HepG2 (cell line): ENCODE data around the gene SELENOH. TPM values are rescaled to one million over a fixed set of nuclear protein-coding genes. Genes with fewer than 3 reads are reported as not detected.

Experiments
- ATAC-seq: fragments of 200-7000 bp; cut with Tn5 transposase; 3 replicates; pipeline ENCODE4 v1.9.1; 2020; ENCODE audit warnings: mild to moderate bottlenecking, moderate library complexity
- BruUV-seq: library from RNA; stranded (reverse); fragments of 400-500 nt; replicated peaks from 2 replicates; lab custom pipeline; 2021; lab: Mats Ljungman, UMichigan
- CTCF ChIA-PET: fragments of 300-600 bp; formaldehyde crosslinking; extraction: SDS; loops from one replicate; lab custom pipeline; 2021; ENCODE audit warnings: low total read pairs, inconsistent platforms, low intra/inter-chr PET ratio; lab: Yijun Ruan, JAX
- POLR2A ChIA-PET: fragments of 350-600 bp; sonication (Branson Sonifier 250); formaldehyde crosslinking; loops from one replicate; lab custom pipeline; 2020; ENCODE audit warnings: antibody characterized with exemption, inconsistent platforms; lab: Yijun Ruan, JAX
- DNase-seq: peaks from one replicate; pipeline ENCODE4 v3.0.0-alpha.2; 2015; ENCODE audit warnings: low spot score
- FAIRE-seq: peaks from 3 replicates; lab custom pipeline; 2011; peaks lifted over from hg19 to GRCh38; lab: Jason Lieb, UNC
- H2AFZ ChIP-seq: one replicate; pipeline ENCODE4 v1.6.1; 2011; ENCODE audit warnings: low read length, inconsistent platforms
- H3K27ac ChIP-seq: fragments of 300-600 bp; 3 replicates; pipeline ENCODE4 v1.8.0; 2011; ENCODE audit warnings: mixed run types, mild to moderate bottlenecking, mixed read lengths, low read length, inconsistent platforms; ENCODE audit not compliant: insufficient read depth; ENCODE audit errors: extremely low read length
- H3K27me3 ChIP-seq, 2 experiments: fragments of 200-600 bp in 1 of 2; 2 replicates in 1 of 2; 3 replicates in 1 of 2; pipeline versions ENCODE4 v1.6.0 to v1.8.0; 2011; ENCODE audit warnings: low read length in 2 of 2, mild to moderate bottlenecking in 2 of 2, moderate library complexity in 2 of 2, inconsistent platforms in 1 of 2; ENCODE audit not compliant: insufficient read depth in 2 of 2, control insufficient read depth in 1 of 2
- H3K36me3 ChIP-seq, 2 experiments: fragments of 200-600 bp in 1 of 2; replicated peaks in 1 of 2; 2 replicates in 1 of 2; 3 replicates in 1 of 2; pipeline versions ENCODE4 v1.5.1 to v1.8.0; 2011; ENCODE audit warnings: low read length in 2 of 2, inconsistent platforms in 1 of 2; ENCODE audit not compliant: insufficient read depth in 2 of 2, control insufficient read depth in 1 of 2
- H3K4me1 ChIP-seq: 2 replicates; pipeline ENCODE4 v1.5.1; 2012; ENCODE audit warnings: low read length, inconsistent platforms; ENCODE audit not compliant: insufficient read depth
- H3K4me2 ChIP-seq: 2 replicates; pipeline ENCODE4 v1.6.0; 2011; ENCODE audit warnings: low read depth, low read length, inconsistent platforms
- H3K4me3 ChIP-seq, 3 experiments: fragments of 200-600 bp in 1 of 3; sonication (generic), shearing (Covaris generic) in 1 of 3; replicated peaks in 1 of 3; 2 replicates each; pipeline ENCODE4 v1.5.1; 2011 to 2016; ENCODE audit warnings: low read length in 3 of 3, inconsistent platforms in 2 of 3, low read depth in 2 of 3, mild to moderate bottlenecking in 2 of 3, control low read depth in 1 of 3, mixed read lengths in 1 of 3; ENCODE audit not compliant: insufficient read depth in 1 of 3
- H3K79me2 ChIP-seq: one replicate; pipeline ENCODE4 v1.6.1; 2011; ENCODE audit warnings: low read length, inconsistent platforms; ENCODE audit not compliant: insufficient read depth
- H3K9ac ChIP-seq: 2 replicates; pipeline ENCODE4 v1.6.0; 2011; ENCODE audit warnings: mild to moderate bottlenecking, low read depth, low read length, inconsistent platforms; ENCODE audit not compliant: insufficient read depth
- H3K9me3 ChIP-seq: 2 replicates; pipeline ENCODE4 v1.5.1; 2012; ENCODE audit warnings: mild to moderate bottlenecking, low read length
- H4K20me1 ChIP-seq: 2 replicates; pipeline ENCODE4 v1.6.0; 2011; ENCODE audit warnings: inconsistent platforms, mild to moderate bottlenecking, low read length, moderate library complexity; ENCODE audit not compliant: insufficient read depth
- AHDC1 ChIP-seq: sonication (generic); formaldehyde crosslinking; IDR thresholded peaks from 2 replicates; pipeline ENCODE4 v1.5.1; 2020; ENCODE audit warnings: mild to moderate bottlenecking, missing genetic modification reagents, borderline replicate concordance
- AKAP8 ChIP-seq: sonication (generic); formaldehyde crosslinking; IDR thresholded peaks from 2 replicates; pipeline ENCODE4 v1.5.1; 2020; ENCODE audit warnings: mild to moderate bottlenecking, missing genetic modification reagents
- CREB1 ChIP-seq, 2 experiments: fragments of 450-650 bp in 1 of 2; IDR thresholded peaks; 2 replicates each; pipeline ENCODE4 v1.6.1; 2016 to 2017; ENCODE audit warnings: control low read depth in 1 of 2, mild to moderate bottlenecking in 1 of 2, missing compliant biosample characterization in 1 of 2, missing genetic modification characterization in 1 of 2
- FOXK2 ChIP-seq: fragments of 450-650 bp; IDR thresholded peaks from 2 replicates; pipeline ENCODE4 v1.6.1; 2016
- GABPA ChIP-seq, 2 experiments: IDR thresholded peaks; 2 replicates each; pipeline ENCODE4 v1.6.1; 2011 to 2016; ENCODE audit warnings: low read depth in 2 of 2, low read length in 1 of 2, missing biosample characterization in 1 of 2, missing genetic modification characterization in 1 of 2
- HBP1 ChIP-seq: IDR thresholded peaks from 2 replicates; pipeline ENCODE4 v1.6.1; 2016; ENCODE audit warnings: low read depth, control low read depth
- ISL2 ChIP-seq: sonication (generic); formaldehyde crosslinking; IDR thresholded peaks from 2 replicates; pipeline ENCODE4 v1.5.0; 2020; ENCODE audit warnings: missing genetic modification reagents
- KMT2A ChIP-seq: sonication (generic); formaldehyde crosslinking; IDR thresholded peaks from 2 replicates; pipeline ENCODE4 v1.4.0; 2020; ENCODE audit warnings: missing genetic modification reagents
- PRMT3 ChIP-seq: sonication (generic); formaldehyde crosslinking; IDR thresholded peaks from 2 replicates; pipeline ENCODE4 v1.8.1; 2022; ENCODE audit warnings: low read depth, mild to moderate bottlenecking, moderate library complexity, missing genetic modification reagents, borderline replicate concordance
- RFXAP ChIP-seq: sonication (generic); formaldehyde crosslinking; IDR thresholded peaks from 2 replicates; pipeline ENCODE4 v1.4.0; 2020; ENCODE audit warnings: missing genetic modification reagents, borderline replicate concordance
- YEATS4 ChIP-seq: sonication (generic); formaldehyde crosslinking; IDR thresholded peaks from 2 replicates; pipeline ENCODE4 v1.4.0; 2020; ENCODE audit warnings: missing genetic modification reagents, borderline replicate concordance
- ZFP36L1 ChIP-seq: sonication (generic); formaldehyde crosslinking; IDR thresholded peaks from 2 replicates; pipeline ENCODE4 v1.8.0; 2022; ENCODE audit warnings: mild to moderate bottlenecking, missing genetic modification reagents, moderate library complexity
- ZNF44 ChIP-seq: sonication (generic); formaldehyde crosslinking; IDR thresholded peaks from 2 replicates; pipeline ENCODE4 v1.5.1; 2020; ENCODE audit warnings: mild to moderate bottlenecking, missing genetic modification reagents
- ZNF615 ChIP-seq: sonication (generic); formaldehyde crosslinking; IDR thresholded peaks from 2 replicates; pipeline ENCODE4 v1.5.0; 2020; ENCODE audit warnings: mild to moderate bottlenecking, missing genetic modification reagents, borderline replicate concordance
- WGBS: methylation state at CpG from one replicate; pipeline ENCODE4 v1.1.6; 2017; ENCODE audit warnings: low lambda C conversion rate; 5-methylcytosine and 5-hydroxymethylcytosine counted together
- in situ Hi-C: cut with HindIII; loops from 2 replicates; pipeline ENCODE4 v1.10.0; 2017; ENCODE audit warnings: low pct_unique_long_range_greater_than_20kb; ENCODE audit not compliant: extremely low pct_ligation_motif_present
- intact Hi-C: fragments of 100-400 bp; cut with micrococcal nuclease; formaldehyde crosslinking; loops from one replicate; pipeline ENCODE4 v1.10.0; 2022; ENCODE audit not compliant: unreplicated experiment
- polyA plus RNA-seq, 8 experiments: library from polyadenylated mRNA; depleted of rRNA in 3 of 8; stranded (reverse) in 7 of 8; unstranded in 1 of 8; fragments of >200 nt; fragmentation: Illumina TruSeq in 4 of 8; extraction: Trizol in 4 of 8; gene quantifications; 2 replicates each; pipeline versions ENCODE4 v1.2.1 to v1.2.3, GENCODE V29; 2011 to 2016; ENCODE audit warnings: low read depth in 4 of 8, missing spikeins in 1 of 8, mixed read lengths in 1 of 8; ENCODE audit not compliant: insufficient read depth in 1 of 8
- total RNA-seq, 5 experiments: library from RNA; depleted of rRNA; stranded (reverse); fragments of >200 nt; fragmentation: Illumina TruSeq; extraction: Trizol; gene quantifications; 2 replicates each; pipeline ENCODE4 v1.2.3, GENCODE V29; 2016; ENCODE audit warnings: low read depth in 1 of 5

The SELENOH gene
- total and polyA plus RNA-seq, 2 of the 13 experiments (the other 11 are each of a cell fraction or from before 2014, with no cell fraction given): 27.2 to 77.4 TPM

- Histone ChIP-seq H3K27ac (peak overlapping the region; percentile 96), H3K79me2 (peaks cover 87% of the 10 kb centered on the region), H3K36me3 (peaks cover 0 to 1% of the 10 kb centered on the region in 2 experiments; a peak in 3 of 5 replicates), H4K20me1 (peaks cover 21% of the 10 kb centered on the region; the same call in 1 of the 2 replicates), H3K4me3 (peak overlapping the region; percentile 29 to 56 (median 43); a peak in 4 of 6 replicates), H3K9ac (peak overlapping the region; percentile 83), H2AFZ (no peak overlapping the region), H3K4me2 (peak overlapping the region; percentile 81), H3K27me3 (no peaks in the 10 kb centered on the region), H3K4me1 (peaks cover 98% of the 10 kb centered on the region), H3K9me3 (no peaks in the 10 kb centered on the region)
- in situ Hi-C loops (no loop called here), intact Hi-C loops (loop anchor here (1.0 to 2.0 kb wide), 3 partner anchors 15 to 66 kb away; partner anchors contain the start of genes MED19 and TMX2)
- POLR2A ChIA-PET: interaction anchor here (0.8 to 11.1 kb wide), 18 partner anchors 10 to 507 kb away, joined by 3 to 215 read pairs (median 4); partner anchors contain the start of genes BTBD18, CTNND1, MED19 and SELENOH
- peak; percentile 95 for ATAC-seq
- DNase-seq: peak; percentile 99
- no TSS peak for BruUV-seq
- 1% methylated on average over 6 of the region's 6 CpGs for WGBS
- CTCF ChIA-PET: no interaction called here
- FAIRE-seq: peak; percentile 93
- TF ChIP-seq KMT2A (CRISPR knock-in tag) (0 out of 2 replicates have a peak, but pooled peaks have one; percentile 28), ZNF44 (CRISPR knock-in tag) (no peak), GABPA (IDR thresholded peaks at IDR 0.05; ENCODE audit: low read depth, low read length) (no peak), GABPA (CRISPR knock-in tag; IDR thresholded peaks at IDR 0.05; ENCODE audit: low read depth) (peak; percentile 78), YEATS4 (no peak; the same call in 1 of the 2 replicates), CREB1 (IDR thresholded peaks at IDR 0.05) (no peak), CREB1 (CRISPR knock-in tag; IDR thresholded peaks at IDR 0.05) (peak; percentile 79), AKAP8 (CRISPR knock-in tag) (0 out of 2 replicates have a peak, but pooled peaks have one; percentile 25), HBP1 (CRISPR knock-in tag) (0 out of 2 replicates have a peak, but pooled peaks have one; percentile 16), FOXK2 (0 out of 2 replicates have a peak, but pooled peaks have one; percentile 26), PRMT3 (CRISPR knock-in tag) (no peak), AHDC1 (peak; percentile 90), RFXAP (peak; percentile 26; the same call in 1 of the 2 replicates), ISL2 (CRISPR knock-in tag) (peak; percentile 87), ZFP36L1 (CRISPR knock-in tag) (no peak), ZNF615 (CRISPR knock-in tag) (no peak)
Observed at GRCh38 chr11:57778318-57779037, 37.2 kb downstream of the SELENOH start.
